Ovary (tissue), 3 donors: Measurements from ENCODE around the gene UGT2B28.
"Not testable (repeated sequence)": the region's sequence is repeated elsewhere in the genome, so short reads cannot be mapped to it uniquely, and the experiment has no call there.

Experiments
- CTCF ChIP-seq, 3 donors: fragments of 450-650 bp in 2 of 3; fragments of 200-600 bp in 1 of 3; IDR thresholded peaks; one replicate each; pipeline versions ENCODE4 v1.5.1 to v1.8.0; 2016 to 2022; ENCODE audit warnings: antibody characterized with exemption in 3 of 3, mild to moderate bottlenecking in 1 of 3
- POLR2A ChIP-seq: fragments of 450-650 bp; IDR thresholded peaks from one replicate; pipeline ENCODE4 v1.6.1; 2017; ENCODE audit warnings: antibody characterized with exemption, mild to moderate bottlenecking, moderate library complexity
- donor health status: DM: no; HTN: no; CAD: no.

- TF ChIP-seq POLR2A; CTCF (IDR thresholded peaks at IDR 0.05): not testable (repeated sequence)
Observed at GRCh38 chr4:69317669-69318298, 37.5 kb downstream of the UGT2B28 start.
